ENCODE data around the gene COQ9. TPM values are rescaled to one million over a fixed set of nuclear protein-coding genes. Genes with fewer than 3 reads are reported as not detected.

The COQ9 gene
- polyA plus RNA-seq, 6 donors from 2014 or later = 17.6 to 42.2 (median 23.3) TPM

DNA sequence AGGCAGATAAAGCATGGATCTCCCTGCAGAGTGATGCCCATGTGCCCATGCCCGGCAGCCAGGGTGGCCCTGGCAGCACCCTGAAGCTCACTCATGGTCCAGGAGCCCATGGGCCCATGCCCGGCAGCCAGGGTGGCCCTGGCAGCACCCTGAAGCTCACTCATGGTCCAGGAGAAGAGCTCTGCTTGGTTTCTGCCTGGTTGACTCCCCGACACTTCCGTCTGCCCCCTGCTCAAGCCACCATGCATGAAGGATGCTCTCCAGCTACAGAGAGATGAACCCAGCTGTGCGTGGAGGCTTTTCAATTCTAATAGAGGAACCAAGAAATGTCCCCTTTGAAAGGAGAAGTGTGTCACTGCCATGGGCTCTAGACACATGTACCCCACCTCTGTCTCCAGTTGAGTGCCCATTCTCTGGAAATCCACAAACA lies 34.0 kb upstream of the COQ9 start:
- peak; percentile 97 to 98 for ATAC-seq (ENCODE audit: low read depth in 2 of 2)
- H3K27me3 Mint-ChIP-seq = peaks cover 7 to 19% (median 8%) of the 10 kb centered on the region in 3 donors
- no peaks in the 10 kb centered on the region for H3K36me3 Mint-ChIP-seq
- peak overlapping the region; percentile 56 to 93 (median 68) for H3K27ac Mint-ChIP-seq
- peak; percentile 86 for DNase-seq
- peak overlapping the region in 6 of 8 donors; percentile 24 to 88 (median 56) for H3K4me3 Mint-ChIP-seq
- H3K9me3 Mint-ChIP-seq = peaks cover 0 to 1% (median 0%) of the 10 kb centered on the region in 7 donors
- peaks cover 50 to 68% (median 56%) of the 10 kb centered on the region in 3 donors for H3K4me1 Mint-ChIP-seq

DNA sequence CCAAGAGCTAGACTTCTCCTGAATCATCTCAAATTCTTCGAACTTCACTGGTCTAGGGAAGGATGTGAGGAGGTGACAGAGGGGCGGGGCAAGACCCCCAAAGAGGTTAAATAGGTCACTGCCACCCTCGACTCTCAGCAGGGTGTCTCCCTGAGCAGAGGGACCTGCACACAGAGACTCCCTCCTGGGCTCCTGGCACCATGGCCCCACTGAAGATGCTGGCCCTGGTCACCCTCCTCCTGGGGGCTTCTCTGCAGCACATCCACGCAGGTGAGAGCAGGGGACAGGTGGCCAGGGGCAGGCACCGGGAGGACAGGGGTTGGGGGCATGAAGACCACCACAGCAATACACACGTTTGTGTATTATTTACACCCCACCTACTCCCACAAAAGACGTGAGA lies 33.5 kb upstream of the COQ9 start:
- peaks cover 0 to 1% (median 0%) of the 10 kb centered on the region in 7 donors for H3K9me3 Mint-ChIP-seq

DNA sequence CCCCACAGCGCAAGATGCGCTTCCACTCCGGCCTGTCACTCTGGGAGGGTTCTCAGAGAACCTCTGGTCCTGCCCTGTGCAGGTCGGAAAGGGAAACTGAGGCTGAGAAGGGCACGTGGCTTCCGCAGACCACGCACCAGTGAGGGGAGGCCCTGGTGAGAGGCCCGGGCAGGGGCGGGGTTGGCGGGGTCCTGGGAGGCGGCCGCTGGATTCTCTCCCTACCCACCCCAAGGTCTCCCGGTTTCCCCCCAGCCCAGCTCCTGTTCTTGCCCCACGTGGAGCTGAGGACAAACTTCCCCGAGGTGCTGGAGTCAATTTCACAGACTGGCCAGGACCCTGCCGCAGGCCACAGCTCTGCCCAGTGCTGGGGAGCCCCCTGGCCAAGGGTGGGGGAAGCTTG lies 31.2 kb upstream of the COQ9 start:
- H3K36me3 Mint-ChIP-seq = no peaks in the 10 kb centered on the region
- H3K27me3 Mint-ChIP-seq = peaks cover 0 to 2% (median 0%) of the 10 kb centered on the region in 3 donors
- no peak for ATAC-seq (ENCODE audit: low read depth in 2 of 2)
- H3K4me1 Mint-ChIP-seq = peaks cover 49 to 63% (median 49%) of the 10 kb centered on the region in 3 donors
- H3K4me3 Mint-ChIP-seq = peak overlapping the region in 1 of 8 donors; percentile 37
- no peak for DNase-seq
- peak overlapping the region in 3 of 6 donors; percentile 52 to 79 (median 63) for H3K27ac Mint-ChIP-seq
- no peaks in the 10 kb centered on the region for H3K9me3 Mint-ChIP-seq

More for the DNA sequence above, 33.5 kb upstream of the COQ9 start:
- peaks cover 7 to 18% (median 7%) of the 10 kb centered on the region in 3 donors for H3K27me3 Mint-ChIP-seq
- ATAC-seq (ENCODE audit: low read depth in 2 of 2) (peak; percentile 13 to 20), DNase-seq (no peak)
- no peaks in the 10 kb centered on the region for H3K36me3 Mint-ChIP-seq
- peak overlapping the region in 6 of 8 donors; percentile 24 to 88 (median 56) for H3K4me3 Mint-ChIP-seq
- H3K27ac Mint-ChIP-seq = peak overlapping the region; percentile 56 to 93 (median 68)
- H3K4me1 Mint-ChIP-seq = peaks cover 53 to 72% (median 60%) of the 10 kb centered on the region in 3 donors

DNA sequence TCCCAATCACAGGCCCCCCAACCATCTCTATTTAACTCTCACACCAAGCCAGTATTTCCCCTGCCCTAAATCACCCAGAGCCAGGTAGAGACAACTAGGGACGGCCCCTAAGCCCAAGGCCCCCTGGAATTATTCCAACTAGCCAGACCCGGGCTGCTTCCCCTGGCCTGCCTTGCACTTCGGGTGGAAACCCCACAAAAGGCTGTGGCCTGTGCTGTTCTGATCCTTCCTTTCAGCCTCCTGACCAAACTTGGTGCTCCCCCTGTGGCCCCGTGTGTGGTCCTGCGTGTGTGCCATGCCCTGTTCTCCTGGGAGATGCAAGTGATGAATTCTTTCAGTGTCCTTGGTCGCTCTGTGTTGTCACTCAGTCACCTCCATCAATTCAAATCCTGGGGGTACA lies 27.8 kb upstream of the COQ9 start:
- no peaks in the 10 kb centered on the region for H3K9me3 Mint-ChIP-seq
- H3K4me3 Mint-ChIP-seq = peak overlapping the region in 1 of 8 donors; percentile 60
- H3K36me3 Mint-ChIP-seq = no peaks in the 10 kb centered on the region
- peaks cover 33 to 38% (median 33%) of the 10 kb centered on the region in 3 donors for H3K4me1 Mint-ChIP-seq
- ATAC-seq (ENCODE audit: low read depth in 2 of 2) (no peak), DNase-seq (no peak)
- H3K27me3 Mint-ChIP-seq = no peaks in the 10 kb centered on the region
- H3K27ac Mint-ChIP-seq = peak overlapping the region in 2 of 6 donors; percentile 54 to 66

DNA sequence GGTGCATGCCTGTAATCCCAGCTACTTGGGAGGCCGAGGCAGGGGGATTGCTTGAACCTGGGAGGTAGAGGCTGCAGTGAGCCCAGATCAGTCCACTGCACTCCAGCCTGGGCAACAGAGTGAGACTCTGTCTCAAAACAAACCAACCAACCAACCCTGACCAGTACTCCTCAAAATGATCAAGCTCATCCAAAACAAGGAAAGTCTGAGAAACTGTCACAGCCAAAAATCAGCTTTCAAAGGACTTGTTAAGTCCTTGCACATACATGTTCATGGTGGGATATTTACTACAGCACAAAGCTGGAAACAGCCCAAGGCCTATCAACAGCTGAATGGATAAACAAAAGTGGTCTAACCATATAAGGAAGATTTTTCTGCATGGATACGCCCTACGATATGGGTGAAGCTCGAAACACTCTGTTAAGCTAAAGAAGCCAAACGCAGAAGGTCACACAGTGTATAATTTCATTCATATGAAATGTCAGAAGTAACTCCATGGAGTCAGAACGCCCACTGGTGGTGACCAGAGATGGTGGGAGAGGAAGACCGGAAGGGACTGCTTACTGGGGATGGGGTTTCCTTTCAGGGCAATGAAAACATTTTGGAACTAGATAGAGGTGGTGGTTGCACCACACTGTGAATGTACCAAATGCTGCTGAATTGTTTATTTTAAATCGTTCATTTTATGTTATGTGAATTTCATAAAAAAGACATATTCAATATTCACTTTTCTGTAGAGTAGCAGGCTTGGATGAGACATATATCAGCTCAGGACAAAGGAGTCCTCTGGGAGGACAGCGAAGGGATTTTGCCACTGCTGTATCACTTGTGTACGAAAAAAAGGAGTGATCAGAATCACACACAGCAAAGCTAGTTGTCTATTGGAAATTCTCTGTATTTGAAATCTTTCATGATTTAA lies 25.0 kb upstream of the COQ9 start:
- ATAC-seq (ENCODE audit: low read depth in 2 of 2) (no peak), DNase-seq (no peak)
- no peak overlapping the region for H3K27ac Mint-ChIP-seq

DNA sequence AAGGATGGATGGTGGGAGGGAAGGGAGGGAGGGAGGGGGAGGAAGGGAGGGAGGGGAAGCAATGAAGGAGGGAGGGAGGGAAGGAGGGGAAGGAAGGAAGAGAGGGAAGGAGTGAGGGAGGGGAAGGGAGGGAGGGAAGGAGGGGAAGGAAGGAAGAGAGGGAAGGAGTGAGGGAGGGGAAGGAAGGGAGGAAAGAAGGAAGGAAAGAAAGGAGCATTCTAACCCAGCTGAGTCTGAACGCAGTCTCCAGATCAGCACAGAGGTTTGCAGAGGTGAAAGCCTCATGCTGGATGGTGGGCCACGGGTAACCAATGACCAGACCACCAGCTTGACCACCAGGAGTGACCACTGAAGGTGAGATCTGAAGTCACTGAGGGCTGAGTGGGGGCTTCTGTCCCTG lies 24.1 kb upstream of the COQ9 start:
- H3K27ac Mint-ChIP-seq = no peak overlapping the region
- H3K4me1 Mint-ChIP-seq = peaks cover 7 to 14% (median 7%) of the 10 kb centered on the region in 3 donors
- no peak overlapping the region for H3K4me3 Mint-ChIP-seq
- peaks cover 8 to 10% of the 10 kb centered on the region in 2 donors for H3K36me3 Mint-ChIP-seq
- H3K9me3 Mint-ChIP-seq = peaks cover 0 to 1% (median 0%) of the 10 kb centered on the region in 7 donors
- DNase-seq (no peak), ATAC-seq (ENCODE audit: low read depth in 2 of 2) (no peak)
- H3K27me3 Mint-ChIP-seq = no peaks in the 10 kb centered on the region

More for the DNA sequence above, 25.0 kb upstream of the COQ9 start:
- H3K36me3 Mint-ChIP-seq = peaks cover 2 to 3% of the 10 kb centered on the region in 2 donors
- H3K4me3 Mint-ChIP-seq = no peak overlapping the region
- H3K27me3 Mint-ChIP-seq = no peaks in the 10 kb centered on the region
- H3K9me3 Mint-ChIP-seq = no peaks in the 10 kb centered on the region
- H3K4me1 Mint-ChIP-seq = peaks cover 9 to 21% (median 11%) of the 10 kb centered on the region in 3 donors

DNA sequence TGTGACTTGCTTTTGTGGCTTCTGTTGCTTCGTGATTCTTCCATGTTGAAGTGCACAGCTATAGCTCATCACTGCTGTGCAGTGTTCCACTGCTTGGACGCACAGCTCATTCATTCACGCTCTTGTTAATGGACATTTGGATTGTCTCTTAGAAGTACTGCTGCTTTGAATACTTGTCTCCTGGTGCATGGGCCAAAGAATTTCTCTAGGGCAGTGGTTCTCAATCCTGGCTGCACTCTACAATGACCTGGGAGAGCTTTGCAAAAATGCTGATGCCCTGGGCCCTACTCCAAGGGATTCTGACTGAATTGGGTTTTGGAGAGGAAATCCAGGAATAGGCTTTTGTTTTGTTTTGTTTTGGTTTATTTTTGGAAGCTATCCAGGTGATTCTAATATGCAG lies 22.7 kb upstream of the COQ9 start:
- DNase-seq (no peak), ATAC-seq (ENCODE audit: low read depth in 2 of 2) (no peak)
- Mint-ChIP-seq H3K9me3 (peaks cover 0 to 1% (median 0%) of the 10 kb centered on the region in 7 donors), H3K27ac (no peak overlapping the region), H3K4me3 (no peak overlapping the region), H3K36me3 (peaks cover 18 to 20% of the 10 kb centered on the region in 2 donors), H3K27me3 (no peaks in the 10 kb centered on the region), H3K4me1 (peaks cover 0 to 2% (median 0%) of the 10 kb centered on the region in 3 donors)

DNA sequence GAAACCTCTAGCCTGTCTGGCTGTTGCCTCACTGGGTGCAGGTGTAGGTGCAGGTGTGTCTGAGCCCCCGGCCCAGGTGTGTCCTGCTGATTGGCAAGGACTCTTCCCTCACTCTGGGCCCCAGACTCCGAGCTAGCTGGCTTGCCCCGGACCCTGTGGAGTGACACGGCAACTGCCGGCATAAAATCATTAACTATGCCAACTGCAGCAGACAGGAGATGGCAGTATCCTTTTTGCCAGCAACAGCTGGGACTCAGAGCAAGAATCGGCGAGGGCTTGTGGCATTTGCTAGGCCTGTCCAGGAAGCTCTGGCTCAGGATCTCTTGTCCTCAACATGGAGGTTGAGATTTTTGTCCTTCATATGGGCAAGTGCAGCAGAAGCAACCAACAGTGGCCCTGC lies 20.9 kb upstream of the COQ9 start:
- ATAC-seq (ENCODE audit: low read depth in 2 of 2) (no peak), DNase-seq (no peak)
- Mint-ChIP-seq H3K27me3 (no peaks in the 10 kb centered on the region), H3K4me1 (no peaks in the 10 kb centered on the region), H3K4me3 (no peak overlapping the region), H3K36me3 (peaks cover 35 to 36% of the 10 kb centered on the region in 2 donors), H3K27ac (no peak overlapping the region), H3K9me3 (peaks cover 0 to 1% (median 0%) of the 10 kb centered on the region in 7 donors)

DNA sequence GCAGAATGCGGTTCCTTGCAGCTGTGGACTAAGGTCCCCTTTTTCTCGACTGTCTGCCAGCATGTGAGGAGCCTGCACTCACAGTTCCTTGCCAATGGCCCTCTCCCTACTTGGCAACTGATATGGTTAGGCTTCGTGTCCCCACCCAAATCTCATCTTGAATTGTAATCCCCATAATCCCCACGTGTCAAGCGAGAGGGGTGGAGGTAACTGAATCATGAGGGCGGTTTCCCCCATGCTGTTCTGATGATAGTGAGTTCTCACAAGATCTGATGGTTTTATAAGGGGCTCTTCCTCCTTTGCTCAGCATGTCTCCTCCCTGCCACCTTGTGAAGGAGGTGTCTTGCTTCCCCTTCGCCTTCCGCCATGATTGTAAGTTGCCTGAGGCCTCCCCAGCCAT lies 20.0 kb upstream of the COQ9 start:
- H3K27ac Mint-ChIP-seq = peak overlapping the region in 3 of 6 donors; percentile 54 to 86 (median 86)
- no peak for DNase-seq
- H3K4me3 Mint-ChIP-seq = no peak overlapping the region
- H3K9me3 Mint-ChIP-seq = peaks cover 0 to 1% (median 0%) of the 10 kb centered on the region in 7 donors
- peaks cover 38 to 40% of the 10 kb centered on the region in 2 donors for H3K36me3 Mint-ChIP-seq
- no peaks in the 10 kb centered on the region for H3K4me1 Mint-ChIP-seq
- no peak for ATAC-seq (ENCODE audit: low read depth in 2 of 2)
- H3K27me3 Mint-ChIP-seq = no peaks in the 10 kb centered on the region

DNA sequence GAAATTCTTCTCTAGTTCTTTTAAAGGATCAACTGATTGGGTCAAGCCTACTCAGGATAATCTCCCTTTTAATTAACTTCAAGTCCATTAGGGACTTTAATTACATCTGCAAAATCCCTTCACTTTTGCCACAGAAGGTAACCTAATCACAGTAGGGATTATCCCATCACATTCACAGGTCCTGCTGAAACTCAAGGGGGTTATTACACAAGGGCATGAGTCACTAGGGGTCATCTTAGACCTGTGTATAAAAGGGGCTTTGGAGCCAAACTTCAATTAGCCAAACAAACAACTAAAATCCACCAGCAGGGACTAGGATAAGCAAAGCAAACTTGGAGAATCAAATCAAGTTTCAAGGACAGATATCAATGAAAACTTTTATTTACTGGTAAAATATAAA lies 19.5 kb upstream of the COQ9 start:
- Mint-ChIP-seq H3K36me3 (peaks cover 38 to 40% of the 10 kb centered on the region in 2 donors), H3K4me1 (no peaks in the 10 kb centered on the region), H3K4me3 (no peak overlapping the region), H3K27me3 (no peaks in the 10 kb centered on the region), H3K27ac (peak overlapping the region in 1 of 6 donors; percentile 86), H3K9me3 (peaks cover 0 to 1% (median 0%) of the 10 kb centered on the region in 7 donors)
- no peak for DNase-seq
- no peak for ATAC-seq (ENCODE audit: low read depth in 2 of 2)

DNA sequence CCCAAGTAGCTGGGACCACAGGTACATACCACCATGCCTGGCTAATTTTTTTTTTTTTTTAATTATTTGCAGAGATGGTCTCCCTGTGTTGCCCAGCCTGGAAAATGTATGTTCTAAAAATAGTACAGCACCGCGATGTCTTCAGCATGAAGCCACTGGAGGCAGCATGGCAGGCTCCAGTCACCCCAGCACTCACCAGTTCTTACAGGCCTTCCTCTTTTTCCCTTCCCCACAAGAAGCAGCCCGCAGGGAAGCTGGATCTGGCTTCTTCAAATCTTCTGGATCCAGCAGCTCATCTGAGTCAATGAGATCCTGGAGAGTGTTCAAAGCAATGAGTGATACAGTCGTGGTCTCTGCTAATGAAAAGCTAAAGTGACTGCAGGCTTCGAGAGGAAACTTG lies 16.3 kb upstream of the COQ9 start:
- DNase-seq (no peak), ATAC-seq (ENCODE audit: low read depth in 2 of 2) (no peak)
- H3K36me3 Mint-ChIP-seq = peaks cover 38 to 59% of the 10 kb centered on the region in 2 donors
- H3K9me3 Mint-ChIP-seq = peaks cover 0 to 1% (median 0%) of the 10 kb centered on the region in 7 donors
- H3K4me1 Mint-ChIP-seq = no peaks in the 10 kb centered on the region
- H3K4me3 Mint-ChIP-seq = no peak overlapping the region
- H3K27ac Mint-ChIP-seq = no peak overlapping the region
- H3K27me3 Mint-ChIP-seq = no peaks in the 10 kb centered on the region

DNA sequence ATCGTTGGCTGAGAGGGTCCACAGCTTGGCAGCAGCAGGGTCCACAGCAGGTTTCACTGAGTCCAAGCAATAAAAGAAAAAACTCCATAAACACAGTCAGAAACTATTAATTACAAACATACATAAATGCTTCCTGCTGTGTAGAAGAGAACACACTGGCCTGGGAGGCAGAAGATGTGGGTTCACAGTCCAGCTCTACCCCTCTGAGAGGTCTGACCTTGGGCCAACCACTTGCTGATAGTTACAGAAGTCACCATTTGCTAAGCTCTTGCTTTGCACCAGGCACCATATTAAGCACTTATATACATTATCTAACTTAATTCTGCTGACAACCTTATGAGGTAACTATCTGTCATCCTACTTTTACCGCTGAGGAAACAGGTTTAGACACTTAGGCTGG lies 14.8 kb upstream of the COQ9 start:
- no peak for DNase-seq
- H3K27me3 Mint-ChIP-seq = no peaks in the 10 kb centered on the region
- H3K36me3 Mint-ChIP-seq = peaks cover 33 to 55% of the 10 kb centered on the region in 2 donors
- no peaks in the 10 kb centered on the region for H3K4me1 Mint-ChIP-seq
- H3K4me3 Mint-ChIP-seq = no peak overlapping the region
- ATAC-seq (ENCODE audit: low read depth in 2 of 2) = no peak
- H3K27ac Mint-ChIP-seq = peak overlapping the region in 1 of 6 donors; percentile 33
- H3K9me3 Mint-ChIP-seq = peaks cover 0 to under 1% (median 0%) of the 10 kb centered on the region in 7 donors

DNA sequence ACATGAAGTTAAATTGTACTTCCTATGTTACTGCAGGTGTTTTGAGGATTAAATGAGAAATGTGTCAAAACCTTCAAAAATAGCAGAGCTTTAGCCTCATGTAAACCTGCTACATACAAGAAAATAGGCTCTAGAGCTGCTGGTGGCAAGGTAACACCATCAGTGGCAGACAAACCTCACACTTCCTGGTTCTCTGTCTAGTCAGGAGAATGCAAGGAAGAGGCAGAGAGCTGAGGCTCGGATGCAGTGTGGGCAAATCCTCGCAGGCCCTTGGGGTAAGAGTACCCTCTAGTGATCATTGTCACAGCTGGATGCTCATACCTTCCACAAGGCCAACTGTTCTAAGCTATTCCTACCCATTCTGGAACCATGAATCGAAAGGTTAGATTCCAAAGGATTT lies 14.3 kb upstream of the COQ9 start:
- ATAC-seq (ENCODE audit: low read depth in 2 of 2) (no peak), DNase-seq (no peak)
- no peak overlapping the region for H3K4me3 Mint-ChIP-seq
- H3K36me3 Mint-ChIP-seq = peaks cover 31 to 51% of the 10 kb centered on the region in 2 donors
- no peaks in the 10 kb centered on the region for H3K4me1 Mint-ChIP-seq
- no peak overlapping the region for H3K27ac Mint-ChIP-seq
- no peaks in the 10 kb centered on the region for H3K9me3 Mint-ChIP-seq
- no peaks in the 10 kb centered on the region for H3K27me3 Mint-ChIP-seq

DNA sequence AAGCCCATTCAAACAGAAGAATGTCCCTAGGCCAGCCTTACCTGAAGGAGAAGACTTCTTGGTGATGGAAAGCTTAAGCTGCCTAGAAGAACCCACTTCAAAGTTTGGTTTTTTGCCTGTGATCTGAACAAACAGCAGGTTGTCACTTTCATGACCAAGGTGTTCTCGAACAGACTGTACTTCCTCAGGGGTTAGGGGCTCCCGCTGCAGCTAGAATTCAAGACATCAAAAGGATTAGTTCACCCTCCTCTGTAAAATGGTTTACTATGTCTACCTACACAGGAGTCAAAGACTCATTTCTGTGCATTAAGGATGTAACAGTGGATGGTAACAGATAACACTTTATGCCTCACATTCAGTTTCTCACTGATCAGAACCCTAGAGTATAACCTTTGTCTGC lies 13.3 kb upstream of the COQ9 start:
- peaks cover 0 to 3% (median 0%) of the 10 kb centered on the region in 7 donors for H3K9me3 Mint-ChIP-seq
- no peaks in the 10 kb centered on the region for H3K4me1 Mint-ChIP-seq
- DNase-seq (no peak), ATAC-seq (ENCODE audit: low read depth in 2 of 2) (no peak)
- no peaks in the 10 kb centered on the region for H3K27me3 Mint-ChIP-seq
- H3K36me3 Mint-ChIP-seq = peaks cover 32 to 53% of the 10 kb centered on the region in 2 donors
- no peak overlapping the region for H3K4me3 Mint-ChIP-seq
- no peak overlapping the region for H3K27ac Mint-ChIP-seq
